ENCODE data around the gene SEMA3G.

SEMA3G gene

DNA sequence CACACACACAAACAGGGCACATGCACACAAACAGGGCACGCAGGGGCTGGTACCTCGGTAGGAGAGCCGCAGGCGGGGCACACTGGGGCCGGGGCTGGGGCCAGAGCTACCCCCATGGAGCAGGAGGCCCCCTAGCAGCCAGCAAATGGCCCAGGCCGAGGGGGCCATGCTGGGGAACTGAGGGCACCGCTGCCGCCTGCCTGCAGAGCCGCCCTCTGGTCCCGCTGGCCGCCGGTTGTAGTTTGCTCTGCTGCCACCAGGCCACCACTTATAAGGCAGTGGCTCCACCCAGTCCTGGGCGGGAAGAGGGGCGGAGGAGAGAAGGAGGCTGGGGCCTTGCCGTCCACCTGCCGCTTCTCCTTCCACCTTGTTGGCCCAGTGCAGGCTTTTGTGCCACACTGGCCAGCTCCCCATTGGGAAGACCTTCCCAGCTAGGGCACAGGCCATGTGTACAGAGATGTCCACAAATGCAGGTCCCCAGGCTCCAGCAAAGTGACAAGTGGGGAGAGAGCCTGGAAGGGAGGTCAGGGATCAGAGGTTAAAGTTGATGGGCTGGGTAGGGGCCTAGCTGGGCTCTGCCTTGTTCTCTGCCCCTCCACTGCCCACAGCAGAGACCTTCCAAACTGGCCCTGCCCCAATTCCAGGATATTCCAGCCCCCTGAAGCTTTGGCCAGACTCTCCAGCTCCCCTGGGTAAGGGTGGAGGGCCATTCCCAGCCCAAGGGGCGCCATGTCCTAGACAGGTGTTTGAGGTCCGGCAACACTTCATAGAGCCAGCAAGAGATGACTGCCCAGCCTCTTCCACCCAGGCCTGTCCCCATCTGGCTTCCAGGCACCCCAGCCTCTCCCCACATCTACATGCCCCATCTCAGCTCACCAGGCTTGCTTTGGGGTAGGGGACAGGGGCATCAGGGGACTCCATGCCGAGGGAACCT lies at the start of gene SEMA3G:
TSS of gene SEMA3G (minus strand) at position 244 of the 934 bp plus-strand sequence. CDS start at position 168, 76 bp downstream.
- DNase-seq, result peak; percentile 71

DNA sequence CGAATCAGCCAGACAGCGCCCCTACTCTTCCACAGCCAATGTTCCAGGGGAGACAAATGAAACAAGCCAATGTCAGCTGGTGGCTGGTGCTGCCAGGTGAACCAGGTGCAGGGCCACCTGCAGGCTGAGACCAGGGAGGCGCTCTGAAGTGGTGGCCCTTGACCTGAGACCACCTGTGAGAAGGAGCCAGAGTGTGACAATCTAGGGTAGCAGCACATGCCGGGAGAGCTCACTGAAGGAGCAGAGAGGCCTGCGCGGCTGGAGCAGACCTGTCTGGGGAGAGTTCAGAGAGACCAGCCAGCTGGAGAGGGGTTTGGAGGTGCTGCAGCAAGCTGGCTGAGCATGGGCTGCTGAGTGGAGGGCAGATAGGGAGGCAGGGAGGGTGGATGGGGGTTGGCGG lies 49.5 kb upstream of the SEMA3G start:
- DNase-seq, result no peak

DNA sequence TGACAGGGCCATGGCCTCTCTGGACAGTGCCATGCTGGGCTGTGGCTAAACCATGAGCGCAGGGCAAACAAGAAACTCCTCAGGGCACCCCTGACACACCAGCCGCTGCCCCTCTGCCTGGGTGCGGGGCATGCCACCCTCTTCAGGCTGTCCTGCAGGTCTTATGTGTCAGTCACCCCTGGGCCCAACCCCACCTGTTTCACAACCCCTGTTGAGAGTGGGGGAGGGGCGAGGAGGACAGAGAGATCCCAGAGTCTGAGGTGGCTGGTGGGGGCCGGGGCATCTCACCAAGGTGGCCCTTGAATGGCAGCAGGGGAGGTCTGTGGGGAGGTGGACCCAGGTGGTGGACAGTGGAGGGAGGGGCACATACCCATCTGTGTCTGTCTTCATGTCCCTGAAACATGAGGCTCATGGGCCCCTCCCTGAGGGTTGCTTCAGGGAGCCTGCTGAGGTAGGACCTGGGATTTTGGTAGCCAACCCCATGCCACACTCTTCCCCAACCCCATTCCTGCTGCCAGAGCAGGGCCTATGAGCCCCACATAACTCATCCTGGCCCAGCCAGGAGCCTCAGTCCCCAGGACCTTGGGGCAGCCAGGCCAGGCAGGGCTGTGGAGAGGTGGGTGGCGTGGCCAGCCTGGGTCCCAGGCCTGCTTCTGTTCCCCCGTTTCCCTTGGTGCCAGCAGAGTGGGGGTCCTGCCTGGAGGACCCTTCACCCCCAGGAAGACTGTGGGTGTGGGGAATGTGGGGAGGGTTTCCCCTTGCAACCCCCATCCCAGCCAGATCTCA lies 48.5 kb upstream of the SEMA3G start:
- no peak for DNase-seq

DNA sequence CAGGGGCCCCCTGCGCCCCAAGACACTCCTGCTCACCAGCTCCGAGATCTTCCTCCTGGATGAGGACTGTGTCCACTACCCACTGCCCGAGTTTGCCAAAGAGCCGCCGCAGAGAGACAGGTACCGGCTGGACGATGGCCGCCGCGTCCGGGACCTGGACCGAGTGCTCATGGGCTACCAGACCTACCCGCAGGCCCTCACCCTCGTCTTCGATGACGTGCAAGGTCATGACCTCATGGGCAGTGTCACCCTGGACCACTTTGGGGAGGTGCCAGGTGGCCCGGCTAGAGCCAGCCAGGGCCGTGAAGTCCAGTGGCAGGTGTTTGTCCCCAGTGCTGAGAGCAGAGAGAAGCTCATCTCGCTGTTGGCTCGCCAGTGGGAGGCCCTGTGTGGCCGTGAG lies 47.2 kb upstream of the SEMA3G start:
- DNase-seq, result no peak

DNA sequence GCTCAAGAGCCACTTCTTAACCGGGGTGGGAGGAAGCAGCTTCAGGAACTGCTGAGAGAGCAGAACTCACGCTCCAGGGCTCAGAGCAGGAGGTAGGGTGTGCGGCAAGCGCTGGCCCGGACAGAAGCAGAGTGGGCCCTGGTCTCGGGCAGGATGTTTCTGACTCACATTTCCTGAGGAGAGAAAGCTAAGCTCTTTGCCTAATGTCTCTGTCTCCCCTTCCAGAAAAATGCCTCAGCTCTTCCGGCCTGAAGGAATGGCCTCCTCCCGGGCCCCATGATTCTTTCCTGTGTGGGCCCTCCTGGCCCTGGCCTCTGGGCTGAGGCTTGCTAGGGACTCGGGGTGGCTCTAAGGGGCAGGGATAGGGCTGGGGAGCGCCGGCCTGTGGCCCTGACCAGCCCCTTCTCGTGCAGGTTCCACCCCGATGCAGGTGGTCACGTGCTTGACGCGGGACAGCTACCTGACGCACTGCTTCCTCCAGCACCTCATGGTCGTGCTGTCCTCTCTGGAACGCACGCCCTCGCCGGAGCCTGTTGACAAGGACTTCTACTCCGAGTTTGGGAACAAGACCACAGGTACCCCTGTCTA lies 46.1 kb upstream of the SEMA3G start:
- no peak for DNase-seq

DNA sequence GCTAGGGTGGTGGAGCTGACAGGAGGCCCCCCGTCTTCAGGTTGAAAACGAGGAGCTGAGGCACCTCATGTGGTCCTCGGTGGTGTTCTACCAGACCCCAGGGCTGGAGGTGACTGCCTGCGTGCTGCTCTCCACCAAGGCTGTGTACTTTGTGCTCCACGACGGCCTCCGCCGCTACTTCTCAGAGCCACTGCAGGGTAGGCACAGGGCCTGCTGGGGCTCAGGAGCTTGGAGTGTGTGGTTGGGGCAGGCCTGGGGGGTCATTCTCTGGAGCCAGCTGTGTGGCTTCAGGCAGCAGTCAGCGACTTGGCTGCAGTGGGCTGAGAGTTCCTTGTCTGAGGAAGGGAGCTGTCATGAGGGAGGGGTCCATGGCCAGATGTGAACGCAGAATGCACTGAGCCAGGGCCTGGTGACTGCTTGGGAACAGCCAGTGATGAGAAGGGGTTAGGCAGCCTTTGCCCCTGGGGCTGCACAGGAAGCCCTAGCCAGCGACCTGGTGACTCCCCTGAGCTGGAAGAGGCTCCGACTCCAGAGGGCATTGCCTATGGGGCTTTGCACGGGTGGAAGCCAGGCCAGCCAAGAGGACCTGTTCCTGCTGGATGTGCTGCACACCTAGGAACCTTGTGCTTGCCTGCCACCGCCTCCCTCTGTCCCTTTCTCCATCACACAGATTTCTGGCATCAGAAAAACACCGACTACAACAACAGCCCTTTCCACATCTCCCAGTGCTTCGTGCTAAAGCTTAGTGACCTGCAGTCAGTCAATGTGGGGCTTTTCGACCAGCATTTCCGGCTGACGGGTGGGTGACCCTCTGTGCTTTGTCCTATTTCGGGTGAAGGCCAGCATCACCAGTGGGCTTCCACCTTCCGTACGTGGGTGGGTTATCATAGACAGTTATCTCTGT lies 45.4 kb upstream of the SEMA3G start:
- no peak for DNase-seq

DNA sequence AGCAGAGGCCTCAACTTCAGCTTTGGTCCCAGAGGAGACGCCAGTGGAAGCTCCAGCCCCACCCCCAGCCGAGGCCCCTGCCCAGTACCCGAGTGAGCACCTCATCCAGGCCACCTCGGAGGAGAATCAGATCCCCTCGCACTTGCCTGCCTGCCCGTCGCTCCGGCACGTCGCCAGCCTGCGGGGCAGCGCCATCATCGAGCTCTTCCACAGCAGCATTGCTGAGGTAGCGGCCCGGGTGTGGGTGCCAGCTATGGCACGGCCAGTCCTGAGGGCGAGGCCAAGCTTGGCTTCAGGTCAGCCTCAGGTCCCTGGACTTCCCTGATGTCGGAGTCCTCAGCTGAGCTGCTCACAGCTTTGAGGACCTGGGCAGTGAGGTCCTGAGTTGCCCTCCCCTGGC lies 44.5 kb upstream of the SEMA3G start:
- DNase-seq, result no peak

DNA sequence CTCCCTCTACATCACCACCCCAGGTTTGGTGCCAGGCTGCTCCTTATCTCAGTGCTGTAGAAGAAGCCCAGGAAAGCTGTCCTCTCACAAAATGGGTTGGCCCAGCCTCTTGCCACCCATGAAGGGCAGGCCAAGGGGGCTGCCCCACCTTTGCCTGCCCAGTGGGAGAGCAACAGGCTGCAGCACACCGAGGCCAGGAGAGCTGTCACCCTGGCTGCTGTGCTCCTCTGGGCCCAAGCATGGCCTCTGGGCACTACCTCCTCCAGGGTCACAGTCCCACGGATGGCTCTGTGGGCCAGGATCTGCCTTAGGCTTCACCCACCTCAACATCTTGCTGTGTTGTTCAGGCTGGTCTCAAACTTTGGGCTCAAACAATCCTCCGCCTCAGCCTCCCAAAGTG lies 43.8 kb upstream of the SEMA3G start:
- DNase-seq, result no peak

DNA sequence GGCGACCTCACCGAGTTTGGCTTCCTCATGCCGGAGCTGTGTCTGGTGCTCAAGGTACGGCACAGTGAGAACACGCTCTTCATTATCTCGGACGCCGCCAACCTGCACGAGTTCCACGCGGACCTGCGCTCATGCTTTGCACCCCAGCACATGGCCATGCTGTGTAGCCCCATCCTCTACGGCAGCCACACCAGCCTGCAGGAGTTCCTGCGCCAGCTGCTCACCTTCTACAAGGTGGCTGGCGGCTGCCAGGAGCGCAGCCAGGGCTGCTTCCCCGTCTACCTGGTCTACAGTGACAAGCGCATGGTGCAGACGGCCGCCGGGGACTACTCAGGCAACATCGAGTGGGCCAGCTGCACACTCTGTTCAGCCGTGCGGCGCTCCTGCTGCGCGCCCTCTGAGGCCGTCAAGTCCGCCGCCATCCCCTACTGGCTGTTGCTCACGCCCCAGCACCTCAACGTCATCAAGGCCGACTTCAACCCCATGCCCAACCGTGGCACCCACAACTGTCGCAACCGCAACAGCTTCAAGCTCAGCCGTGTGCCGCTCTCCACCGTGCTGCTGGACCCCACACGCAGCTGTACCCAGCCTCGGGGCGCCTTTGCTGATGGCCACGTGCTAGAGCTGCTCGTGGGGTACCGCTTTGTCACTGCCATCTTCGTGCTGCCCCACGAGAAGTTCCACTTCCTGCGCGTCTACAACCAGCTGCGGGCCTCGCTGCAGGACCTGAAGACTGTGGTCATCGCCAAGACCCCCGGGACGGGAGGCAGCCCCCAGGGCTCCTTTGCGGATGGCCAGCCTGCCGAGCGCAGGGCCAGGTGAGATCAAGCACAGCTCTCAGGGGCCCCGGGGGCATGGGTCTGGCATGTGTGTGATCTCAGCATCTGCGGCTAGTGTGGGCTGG lies 43.1 kb upstream of the SEMA3G start:
- DNase-seq, result no peak

DNA sequence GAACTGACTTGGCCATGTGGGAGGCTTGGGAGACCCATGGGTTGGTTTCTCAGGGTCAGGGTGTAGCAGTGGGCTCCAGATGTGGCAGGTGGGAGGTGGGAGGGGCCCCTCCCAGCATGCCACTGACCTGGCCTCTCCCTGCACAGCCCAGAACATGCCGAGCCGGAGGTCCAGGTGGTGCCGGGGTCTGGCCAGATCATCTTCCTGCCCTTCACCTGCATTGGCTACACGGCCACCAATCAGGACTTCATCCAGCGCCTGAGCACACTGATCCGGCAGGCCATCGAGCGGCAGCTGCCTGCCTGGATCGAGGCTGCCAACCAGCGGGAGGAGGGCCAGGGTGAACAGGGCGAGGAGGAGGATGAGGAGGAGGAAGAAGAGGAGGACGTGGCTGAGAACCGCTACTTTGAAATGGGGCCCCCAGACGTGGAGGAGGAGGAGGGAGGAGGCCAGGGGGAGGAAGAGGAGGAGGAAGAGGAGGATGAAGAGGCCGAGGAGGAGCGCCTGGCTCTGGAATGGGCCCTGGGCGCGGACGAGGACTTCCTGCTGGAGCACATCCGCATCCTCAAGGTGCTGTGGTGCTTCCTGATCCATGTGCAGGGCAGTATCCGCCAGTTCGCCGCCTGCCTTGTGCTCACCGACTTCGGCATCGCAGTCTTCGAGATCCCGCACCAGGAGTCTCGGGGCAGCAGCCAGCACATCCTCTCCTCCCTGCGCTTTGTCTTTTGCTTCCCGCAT lies 42.3 kb upstream of the SEMA3G start:
- no peak for DNase-seq

DNA sequence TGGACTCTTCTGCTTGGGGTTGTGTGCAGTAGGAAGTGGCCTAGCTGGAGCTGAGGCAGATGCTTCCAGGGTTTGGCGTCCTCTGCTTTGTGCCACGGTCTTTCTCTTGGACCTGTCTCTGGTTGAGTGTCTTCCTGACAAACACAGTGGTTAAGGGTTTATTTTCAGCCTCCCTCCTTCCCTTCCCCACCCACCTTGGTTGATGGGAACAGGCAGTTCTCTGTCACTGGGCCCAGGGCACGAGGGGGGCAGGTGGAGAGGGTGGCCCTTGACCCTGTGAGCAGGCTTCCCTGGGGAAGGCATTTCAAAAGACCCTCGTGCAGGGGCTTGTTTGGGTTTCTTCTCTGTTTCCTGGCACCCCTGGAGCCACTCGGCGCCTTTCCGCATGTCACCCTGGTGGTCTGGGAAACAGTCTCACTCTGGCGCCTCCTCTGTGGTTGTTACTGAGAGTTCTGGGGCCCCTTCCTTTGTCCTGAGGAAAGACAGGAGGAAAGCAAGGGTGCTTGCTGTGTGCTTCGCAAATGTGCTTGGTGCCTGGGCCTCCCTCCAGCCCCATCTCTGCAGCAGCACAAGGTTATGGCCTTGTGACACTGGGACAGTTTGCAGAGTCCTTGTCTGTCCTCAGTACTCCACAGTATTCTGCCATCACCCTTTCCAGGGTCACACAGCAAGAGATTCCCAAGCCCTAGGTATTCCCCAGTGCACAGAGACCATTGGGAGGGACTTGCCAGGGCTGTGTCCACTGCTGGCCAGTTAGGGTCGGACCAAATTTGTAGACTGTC lies 40.0 kb upstream of the SEMA3G start:
- DNase-seq, result no peak

DNA sequence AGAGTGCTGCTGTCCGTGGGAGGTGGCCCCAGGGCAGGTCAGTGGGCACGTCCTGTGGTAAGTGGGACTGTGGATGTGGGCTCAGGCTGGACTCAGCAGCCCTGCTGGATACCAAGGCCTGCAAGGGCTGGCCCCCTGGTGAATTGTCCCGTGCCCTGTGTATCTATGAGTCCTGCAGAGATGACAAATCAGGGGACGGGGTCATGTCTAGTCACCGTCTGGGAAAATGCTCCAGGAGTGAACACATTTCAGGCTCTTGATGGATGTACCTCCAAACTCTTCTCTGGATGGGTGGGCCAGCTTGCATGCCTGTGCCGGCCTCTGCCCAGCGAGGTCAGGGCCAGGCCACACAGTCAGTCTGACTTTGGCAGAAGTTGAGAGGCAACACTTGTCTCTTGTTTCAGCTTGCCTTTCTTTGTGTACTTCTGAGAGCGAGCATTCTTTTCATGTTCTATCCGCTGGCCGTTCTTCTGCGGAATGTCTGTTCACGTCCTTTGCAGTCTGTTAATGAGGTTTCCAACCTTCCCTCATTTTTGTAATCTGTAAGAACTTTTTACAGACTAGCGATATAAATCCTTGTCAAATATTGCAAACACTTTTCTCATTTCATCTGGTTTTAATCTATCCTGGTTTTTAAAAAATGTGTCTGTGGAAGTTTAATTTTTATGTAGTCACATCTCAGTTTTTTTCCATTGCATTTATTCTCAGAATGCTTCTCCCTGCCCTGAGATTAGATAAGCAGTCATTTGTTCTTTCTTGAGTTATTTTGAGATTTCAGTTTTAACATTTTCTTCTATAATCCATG lies 38.9 kb upstream of the SEMA3G start:
- DNase-seq, result no peak

DNA sequence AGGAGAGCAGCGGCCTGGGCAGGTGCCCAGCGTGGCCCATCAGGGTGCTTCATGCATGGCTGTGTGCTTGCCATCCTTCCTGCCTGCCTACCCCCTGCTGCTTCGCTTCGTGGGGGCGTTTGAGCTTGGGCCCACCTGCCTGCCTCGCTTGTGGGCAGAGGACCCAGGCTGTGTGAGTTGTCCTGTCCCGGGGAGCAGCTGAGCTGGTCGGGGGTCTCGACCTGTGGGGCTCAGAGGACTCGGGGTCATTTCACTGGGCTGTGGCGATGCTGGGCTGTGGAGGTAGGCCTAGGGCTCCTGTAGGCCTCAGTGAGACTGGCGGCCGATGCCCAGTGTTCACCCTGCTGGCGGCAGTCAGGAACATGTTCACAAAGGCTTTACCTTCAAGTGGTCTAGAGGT lies 38.2 kb upstream of the SEMA3G start:
- no peak for DNase-seq

DNA sequence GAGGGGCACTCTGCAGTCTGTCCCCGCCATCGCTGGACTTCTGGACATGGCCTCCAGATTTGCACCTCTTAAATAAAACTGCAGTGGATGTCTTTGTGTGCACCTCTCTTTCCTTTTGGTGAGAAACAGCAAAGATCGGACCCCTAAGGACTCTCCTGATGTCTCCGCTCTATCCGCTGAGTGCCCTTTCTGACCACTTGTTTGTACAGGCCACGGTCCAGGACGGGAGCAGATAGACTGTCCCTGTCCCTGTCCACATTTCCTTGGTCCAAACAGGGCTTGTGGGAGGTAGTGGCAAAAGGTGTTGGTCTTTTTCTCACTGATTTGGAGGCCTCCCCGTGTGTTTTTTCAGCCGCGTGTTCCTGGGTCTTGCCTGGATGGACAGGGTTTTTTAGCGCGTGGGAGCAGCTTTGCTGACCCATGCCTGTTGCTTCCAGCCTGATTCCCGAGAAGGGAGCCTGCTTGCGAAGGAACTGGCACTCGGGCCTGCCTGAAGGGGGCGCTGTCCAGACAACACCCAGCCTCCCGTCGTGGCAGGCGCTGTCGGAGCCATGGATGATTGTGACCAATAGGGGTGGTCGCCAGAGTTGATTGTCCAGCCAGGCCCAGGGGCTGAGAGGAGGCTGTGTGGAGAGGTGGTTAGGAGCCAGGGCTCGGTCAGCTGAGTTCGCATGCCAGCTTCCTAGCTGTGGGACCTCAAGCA lies 37.1 kb upstream of the SEMA3G start:
- no peak for DNase-seq

DNA sequence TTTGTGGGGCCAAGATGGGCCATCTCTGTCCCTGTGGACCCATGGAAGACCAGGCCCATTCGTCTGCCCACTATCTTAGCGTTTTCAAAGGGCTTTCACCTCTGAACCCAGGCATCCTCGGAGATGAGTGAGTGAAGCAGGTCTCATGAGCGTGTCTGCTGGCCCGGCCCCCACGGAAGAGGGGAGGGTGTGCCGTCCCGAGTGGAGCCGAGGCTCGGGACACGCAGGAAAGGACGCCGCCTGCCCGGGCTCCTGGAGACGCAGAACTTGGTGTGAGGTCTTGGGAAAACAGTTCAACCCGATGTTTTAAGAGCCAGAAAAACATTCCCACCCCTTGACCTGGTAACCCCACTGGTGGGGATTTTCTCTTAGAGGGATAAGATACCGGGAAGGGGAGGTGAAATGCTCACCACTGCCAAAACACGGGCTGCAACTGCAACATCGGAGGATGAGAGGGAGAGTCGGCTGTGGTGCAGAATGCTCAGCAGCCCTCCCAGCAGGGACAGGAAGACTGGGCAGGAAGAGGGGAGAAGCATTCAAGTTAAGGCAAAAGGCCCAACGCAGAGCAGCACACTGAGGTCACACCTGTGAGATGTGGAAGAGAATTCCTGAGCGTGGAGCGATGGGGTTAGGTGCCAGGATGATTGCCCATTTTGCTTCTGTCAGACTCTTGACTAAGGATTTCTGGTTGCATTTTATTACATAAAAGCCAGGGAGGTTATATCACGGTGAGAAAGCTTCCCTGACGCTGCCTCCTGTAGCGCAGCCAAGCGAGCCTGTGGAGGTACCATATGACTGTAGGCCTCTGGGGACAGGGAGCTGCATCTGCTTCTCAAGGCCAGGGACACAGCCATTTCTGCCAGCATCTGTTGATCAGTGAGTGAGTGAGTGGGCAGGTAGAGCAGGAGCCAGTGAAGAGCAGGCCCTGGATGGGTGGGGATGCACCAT lies 36.1 kb upstream of the SEMA3G start:
- DNase-seq, result no peak

DNA sequence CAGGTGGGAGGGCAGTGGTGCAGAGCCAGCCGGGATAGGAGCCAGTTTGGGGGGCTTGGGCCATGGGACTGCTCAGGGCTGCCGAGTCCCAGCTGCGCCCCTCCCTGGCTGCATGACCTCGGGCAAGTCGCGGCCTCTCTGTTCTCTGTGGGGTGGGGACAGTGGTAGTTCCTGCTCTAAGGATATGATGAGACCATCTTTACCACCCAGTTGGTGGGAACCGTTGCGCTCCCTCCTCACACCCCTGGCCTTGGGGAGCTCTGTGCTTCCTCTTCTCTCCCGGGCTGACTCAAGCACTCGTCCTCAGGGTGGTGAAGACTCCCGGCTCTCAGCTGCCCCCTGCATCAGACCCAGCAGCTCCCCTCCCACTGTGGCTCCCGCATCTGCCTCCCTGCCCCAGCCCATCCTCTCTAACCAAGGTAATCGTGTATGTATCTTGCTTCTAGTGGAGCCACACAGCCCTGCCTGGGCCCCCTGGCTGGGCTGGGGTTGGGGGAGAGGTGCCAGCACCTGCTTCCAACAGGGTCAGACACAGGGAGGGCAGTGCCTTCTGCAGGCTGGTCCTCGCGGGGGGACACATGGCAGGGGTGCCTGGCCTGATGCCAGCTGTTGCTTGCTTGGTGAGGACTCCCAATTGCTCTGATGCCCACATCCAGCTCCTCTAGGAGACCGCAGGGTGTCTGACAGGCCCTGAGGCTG lies 35.1 kb upstream of the SEMA3G start:
- no peak for DNase-seq

Data from activated CD4-positive, alpha-beta T cell treated with anti-CD3 and anti-CD28 coated beads, Interleukin-2, amount 50 U/mL, for 1 hour (primary cell).